ENCODE results near the gene SLC26A5.

- TF ChIP-seq CTCF (IDR thresholded peaks at IDR 0.05 in 4 of 5, conservative IDR thresholded peaks at IDR 0.05 in 1 of 5): no peak
- no peak for TF ChIP-seq POLR2A (IDR thresholded peaks at IDR 0.05)
These were observed 20.8 kb upstream of the SLC26A5 start for GRCh38 chr7:103466814-103467213.

Data from gastrocnemius medialis (tissue), 4 donors.